ENCODE measurements around the gene DPYSL3.

Gene DPYSL3

DNA sequence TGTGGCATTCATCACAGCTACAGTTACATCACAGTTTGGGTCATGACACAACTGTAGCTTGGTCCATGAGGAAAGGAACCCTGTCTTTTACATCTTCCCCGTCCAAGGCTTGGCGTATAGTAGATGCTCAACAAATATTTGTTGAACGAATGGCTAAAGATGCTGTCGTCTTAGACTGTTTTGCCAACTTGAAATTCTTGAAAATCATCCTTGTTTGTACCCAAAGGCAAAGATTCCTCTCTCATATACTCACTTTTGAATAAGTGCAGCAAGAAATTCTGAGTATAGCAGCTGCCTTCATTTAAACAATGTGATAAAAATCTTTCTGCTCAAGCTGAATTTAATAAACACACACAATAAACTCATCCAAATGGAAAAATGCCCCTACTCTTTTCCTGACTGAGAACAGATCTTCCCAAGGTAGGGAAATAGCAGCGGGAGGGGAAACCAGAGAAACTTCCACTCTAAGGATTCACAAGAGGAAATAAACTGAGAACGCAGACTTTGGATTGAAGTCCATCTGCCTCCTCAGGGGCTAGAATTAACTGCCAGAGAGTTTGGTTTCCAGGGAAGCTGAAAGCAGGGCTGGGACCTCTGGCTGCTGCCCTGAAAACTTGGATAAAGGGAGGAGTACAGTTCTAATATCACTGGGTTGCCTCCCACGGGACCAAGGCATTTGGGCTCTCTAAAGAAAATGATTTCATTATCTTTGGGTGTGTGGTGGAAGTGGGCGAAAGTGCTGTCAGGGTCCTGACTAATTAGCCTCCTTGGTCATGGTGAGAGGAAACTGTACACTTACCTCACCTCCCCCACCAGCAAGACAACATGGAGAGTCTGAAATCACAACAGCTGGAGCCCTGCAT lies 99.1 kb downstream of the DPYSL3 start:
- H3K36me3 ChIP-seq (ENCODE audit: control insufficient read depth in 1 of 2, insufficient read depth in 2 of 2, low read length in 2 of 2) = peaks cover 16 to 56% of the 10 kb centered on the region in 2 experiments
- H4K12ac ChIP-seq (ENCODE audit: low read depth, low read length) = no peak overlapping the region
- H3K79me2 ChIP-seq (ENCODE audit: control insufficient read depth, insufficient read depth, low read length, poor library complexity) = no peaks in the 10 kb centered on the region
- no peak overlapping the region for H2AFZ ChIP-seq (ENCODE audit: insufficient read depth, low read length, poor library complexity)
- no peak overlapping the region for H3K4me2 ChIP-seq (ENCODE audit: low read length)
- no peak overlapping the region for H2BK5ac ChIP-seq (ENCODE audit: low read depth, low read length, poor library complexity)
- H3K14ac ChIP-seq (ENCODE audit: low read length) = no peak overlapping the region
- H2BK12ac ChIP-seq (ENCODE audit: low read length) = no peak overlapping the region
- no peak overlapping the region for H2AK5ac ChIP-seq (ENCODE audit: low read length)
- peak overlapping the region; percentile 40 for H3K18ac ChIP-seq (ENCODE audit: low read length)
- no peaks in the 10 kb centered on the region for H3K9me3 ChIP-seq (ENCODE audit: insufficient read depth, low read depth, low read length)
- no peak overlapping the region for H3K27ac ChIP-seq (ENCODE audit: low read depth, low read length)
- H3K9ac ChIP-seq (ENCODE audit: low read length) = no peak overlapping the region
- H4K91ac ChIP-seq (ENCODE audit: low read depth, low read length) = no peak overlapping the region
- H3K79me1 ChIP-seq (ENCODE audit: low read length) = no peaks in the 10 kb centered on the region
- H3K4me1 ChIP-seq (ENCODE audit: control insufficient read depth in 1 of 2, insufficient read depth in 2 of 2, low read length in 2 of 2) = peaks cover 14 to 28% of the 10 kb centered on the region in 2 experiments
- no peak overlapping the region for H2BK120ac ChIP-seq (ENCODE audit: insufficient read depth, low read length, poor library complexity)
- no peak overlapping the region for H3K4me3 ChIP-seq (ENCODE audit: low read depth, low read length)
- H3K4ac ChIP-seq (ENCODE audit: low read depth, low read length) = no peak overlapping the region
- DNase-seq = peak; percentile 41 to 73
- no peak overlapping the region for H4K8ac ChIP-seq (ENCODE audit: low read depth, low read length)
- WGBS (ENCODE audit: extremely low coverage, insufficient coverage, insufficient read length) = no CpG with 5 or more reads among the region's 8 CpGs
- no peak overlapping the region for H3K23ac ChIP-seq (ENCODE audit: low read length)
- H3K27me3 ChIP-seq (ENCODE audit: insufficient read depth, low read length) = no peaks in the 10 kb centered on the region

DNA sequence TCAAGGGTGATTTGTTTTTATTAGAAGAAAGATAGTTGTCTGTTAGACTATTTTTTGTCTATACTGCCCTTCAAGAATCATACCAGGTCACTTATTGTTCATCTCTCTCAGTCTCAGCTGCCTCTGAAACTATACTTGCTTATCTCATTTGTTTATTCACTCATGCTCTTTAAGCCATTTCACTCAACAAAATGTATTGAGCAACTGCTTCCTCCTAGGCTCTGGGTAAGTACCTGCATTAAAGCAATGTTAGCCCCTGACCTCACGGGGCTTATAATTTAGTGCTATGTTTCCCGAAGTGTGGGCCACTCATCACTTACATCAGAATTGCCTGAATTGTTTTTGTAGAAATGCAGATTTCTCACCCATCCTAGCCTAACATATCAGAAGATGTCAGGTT lies 100.9 kb downstream of the DPYSL3 start:
- Histone ChIP-seq H2BK12ac (ENCODE audit: low read length) (no peak overlapping the region), H4K12ac (ENCODE audit: low read depth, low read length) (no peak overlapping the region), H3K36me3 (ENCODE audit: control insufficient read depth in 1 of 2, insufficient read depth in 2 of 2, low read length in 2 of 2) (peaks cover 20 to 54% of the 10 kb centered on the region in 2 experiments), H3K23ac (ENCODE audit: low read length) (no peak overlapping the region), H3K14ac (ENCODE audit: low read length) (no peak overlapping the region), H3K9me3 (ENCODE audit: insufficient read depth, low read depth, low read length) (no peaks in the 10 kb centered on the region), H2AK5ac (ENCODE audit: low read length) (no peak overlapping the region), H3K9ac (ENCODE audit: low read length) (no peak overlapping the region), H4K8ac (ENCODE audit: low read depth, low read length) (no peak overlapping the region), H4K91ac (ENCODE audit: low read depth, low read length) (no peak overlapping the region), H3K18ac (ENCODE audit: low read length) (no peak overlapping the region), H3K27ac (ENCODE audit: low read depth, low read length) (no peak overlapping the region), H2AFZ (ENCODE audit: insufficient read depth, low read length, poor library complexity) (no peak overlapping the region), H3K27me3 (ENCODE audit: insufficient read depth, low read length) (no peaks in the 10 kb centered on the region), H3K79me1 (ENCODE audit: low read length) (no peaks in the 10 kb centered on the region), H2BK120ac (ENCODE audit: insufficient read depth, low read length, poor library complexity) (no peak overlapping the region), H3K4me3 (ENCODE audit: low read depth, low read length) (no peak overlapping the region), H3K79me2 (ENCODE audit: control insufficient read depth, insufficient read depth, low read length, poor library complexity) (no peaks in the 10 kb centered on the region), H3K4me2 (ENCODE audit: low read length) (no peak overlapping the region), H3K4ac (ENCODE audit: low read depth, low read length) (no peak overlapping the region), H3K4me1 (ENCODE audit: control insufficient read depth in 1 of 2, insufficient read depth in 2 of 2, low read length in 2 of 2) (peaks cover 22 to 36% of the 10 kb centered on the region in 2 experiments), H2BK5ac (ENCODE audit: low read depth, low read length, poor library complexity) (no peak overlapping the region)
- no CpG with 5 or more reads among the region's 2 CpGs for WGBS (ENCODE audit: extremely low coverage, insufficient coverage, insufficient read length)
- no peak for DNase-seq

DNA sequence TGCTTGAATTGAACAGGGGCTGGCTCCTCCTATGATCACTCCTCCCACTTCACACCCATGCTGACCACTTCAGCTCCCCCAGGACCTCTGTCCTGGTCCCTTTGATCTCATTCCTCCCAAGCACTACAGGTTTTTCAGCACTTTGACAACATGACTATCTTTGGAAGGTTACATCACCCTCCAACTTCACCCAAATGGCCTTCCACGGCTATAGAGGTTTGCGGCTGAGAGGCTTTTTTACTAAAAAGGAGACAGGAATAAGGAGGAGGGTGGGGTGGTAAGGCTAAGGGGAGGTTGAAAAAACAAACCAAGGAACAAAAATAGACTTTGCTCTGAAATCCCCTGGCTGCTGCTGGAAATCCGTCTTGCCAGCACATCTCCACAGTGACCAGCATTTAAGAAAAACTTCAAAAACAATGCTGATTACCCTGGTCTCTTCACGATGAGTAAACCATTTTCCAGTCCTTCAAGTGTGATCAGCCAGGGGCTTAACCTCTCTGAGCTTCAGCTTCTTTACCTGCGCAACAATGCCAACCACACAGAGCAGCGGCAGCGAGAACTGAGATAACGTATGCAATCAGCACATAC lies 102.7 kb downstream of the DPYSL3 start:
- Histone ChIP-seq H3K27ac (ENCODE audit: low read depth, low read length) (peak overlapping the region; percentile 38), H3K27me3 (ENCODE audit: insufficient read depth, low read length) (no peaks in the 10 kb centered on the region), H2BK120ac (ENCODE audit: insufficient read depth, low read length, poor library complexity) (no peak overlapping the region), H3K18ac (ENCODE audit: low read length) (no peak overlapping the region), H3K4me1 (ENCODE audit: control insufficient read depth in 1 of 2, insufficient read depth in 2 of 2, low read length in 2 of 2) (peaks cover 18 to 30% of the 10 kb centered on the region in 2 experiments), H3K79me1 (ENCODE audit: low read length) (peaks cover 3% of the 10 kb centered on the region), H2BK5ac (ENCODE audit: low read depth, low read length, poor library complexity) (no peak overlapping the region), H2BK12ac (ENCODE audit: low read length) (no peak overlapping the region), H2AFZ (ENCODE audit: insufficient read depth, low read length, poor library complexity) (no peak overlapping the region), H3K9me3 (ENCODE audit: insufficient read depth, low read depth, low read length) (no peaks in the 10 kb centered on the region), H3K14ac (ENCODE audit: low read length) (no peak overlapping the region), H4K8ac (ENCODE audit: low read depth, low read length) (no peak overlapping the region), H3K4ac (ENCODE audit: low read depth, low read length) (no peak overlapping the region), H3K23ac (ENCODE audit: low read length) (no peak overlapping the region), H3K79me2 (ENCODE audit: control insufficient read depth, insufficient read depth, low read length, poor library complexity) (no peaks in the 10 kb centered on the region), H3K36me3 (ENCODE audit: control insufficient read depth in 1 of 2, insufficient read depth in 2 of 2, low read length in 2 of 2) (peaks cover 21 to 42% of the 10 kb centered on the region in 2 experiments), H4K12ac (ENCODE audit: low read depth, low read length) (no peak overlapping the region), H2AK5ac (ENCODE audit: low read length) (no peak overlapping the region), H3K9ac (ENCODE audit: low read length) (no peak overlapping the region), H4K91ac (ENCODE audit: low read depth, low read length) (no peak overlapping the region), H3K4me2 (ENCODE audit: low read length) (no peak overlapping the region), H3K4me3 (ENCODE audit: low read depth, low read length) (no peak overlapping the region)
- no CpG with 5 or more reads among the region's 8 CpGs for WGBS (ENCODE audit: extremely low coverage, insufficient coverage, insufficient read length)
- peak; percentile 64 to 65 for DNase-seq

DNA sequence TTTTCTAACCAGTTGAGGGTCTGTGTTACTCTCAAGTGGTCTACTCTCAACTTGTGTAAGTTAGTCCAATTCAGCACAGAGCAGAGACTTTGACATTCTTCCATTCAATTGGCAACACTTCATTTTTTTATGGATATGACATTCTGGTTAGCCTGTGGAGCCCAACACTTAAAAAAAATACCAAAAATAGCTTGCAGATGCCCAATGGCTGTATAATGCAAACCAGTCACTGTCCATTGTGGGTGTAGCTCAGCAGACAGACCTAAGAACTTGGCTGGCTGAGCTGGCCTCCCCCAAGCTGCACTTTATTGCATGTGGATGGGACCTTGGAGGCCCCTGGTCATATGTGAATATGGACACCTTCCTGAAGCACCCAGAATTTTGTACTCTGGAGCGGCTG lies 103.2 kb downstream of the DPYSL3 start:
- H2AK5ac ChIP-seq (ENCODE audit: low read length) = no peak overlapping the region
- H3K9ac ChIP-seq (ENCODE audit: low read length) = no peak overlapping the region
- H3K9me3 ChIP-seq (ENCODE audit: insufficient read depth, low read depth, low read length) = no peaks in the 10 kb centered on the region
- H3K4me3 ChIP-seq (ENCODE audit: low read depth, low read length) = no peak overlapping the region
- no peak for DNase-seq
- peaks cover 3% of the 10 kb centered on the region for H3K79me1 ChIP-seq (ENCODE audit: low read length)
- no peak overlapping the region for H3K4ac ChIP-seq (ENCODE audit: low read depth, low read length)
- no peak overlapping the region for H4K91ac ChIP-seq (ENCODE audit: low read depth, low read length)
- no peak overlapping the region for H3K18ac ChIP-seq (ENCODE audit: low read length)
- H3K4me1 ChIP-seq (ENCODE audit: control insufficient read depth in 1 of 2, insufficient read depth in 2 of 2, low read length in 2 of 2) = peaks cover 18 to 30% of the 10 kb centered on the region in 2 experiments
- no peak overlapping the region for H4K12ac ChIP-seq (ENCODE audit: low read depth, low read length)
- H3K36me3 ChIP-seq (ENCODE audit: control insufficient read depth in 1 of 2, insufficient read depth in 2 of 2, low read length in 2 of 2) = peaks cover 21 to 44% of the 10 kb centered on the region in 2 experiments
- no peak overlapping the region for H3K4me2 ChIP-seq (ENCODE audit: low read length)
- H3K23ac ChIP-seq (ENCODE audit: low read length) = no peak overlapping the region
- WGBS (ENCODE audit: extremely low coverage, insufficient coverage, insufficient read length) = no CpG with 5 or more reads among the region's 1 CpG
- H3K27ac ChIP-seq (ENCODE audit: low read depth, low read length) = no peak overlapping the region
- no peak overlapping the region for H2BK120ac ChIP-seq (ENCODE audit: insufficient read depth, low read length, poor library complexity)
- no peak overlapping the region for H2BK12ac ChIP-seq (ENCODE audit: low read length)
- no peak overlapping the region for H3K14ac ChIP-seq (ENCODE audit: low read length)
- no peak overlapping the region for H4K8ac ChIP-seq (ENCODE audit: low read depth, low read length)
- no peak overlapping the region for H2AFZ ChIP-seq (ENCODE audit: insufficient read depth, low read length, poor library complexity)
- H3K27me3 ChIP-seq (ENCODE audit: insufficient read depth, low read length) = no peaks in the 10 kb centered on the region
- no peak overlapping the region for H2BK5ac ChIP-seq (ENCODE audit: low read depth, low read length, poor library complexity)
- H3K79me2 ChIP-seq (ENCODE audit: control insufficient read depth, insufficient read depth, low read length, poor library complexity) = no peaks in the 10 kb centered on the region

Data from trophoblast cell (in vitro differentiated cells and primary cell).